ENCODE data around the gene DLG2. TPM values are rescaled to one million over a fixed set of nuclear protein-coding genes. Genes with fewer than 3 reads are reported as not detected.

DLG2 gene
- polyA plus RNA-seq, 4 donors = 12.8 to 14.2 (median 13.7) TPM

DNA sequence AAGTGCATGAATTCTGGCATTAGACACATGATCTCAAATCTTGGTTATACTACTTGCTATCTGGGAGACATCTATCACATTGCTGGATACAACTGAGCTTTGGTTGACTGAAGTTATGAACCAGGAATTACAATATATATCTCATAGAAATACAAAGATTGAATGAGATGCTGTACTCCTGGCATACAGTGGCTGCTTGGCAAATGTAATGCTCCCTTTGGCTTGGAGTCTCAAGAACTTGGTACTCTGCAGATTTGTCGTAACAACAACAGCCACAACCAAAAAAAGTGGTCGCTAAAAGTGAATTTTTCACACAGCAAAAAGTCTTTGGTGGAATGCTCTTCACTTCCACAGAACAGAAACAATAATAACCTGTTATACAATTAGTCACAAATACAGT, 1082.6 kb downstream of the DLG2 start:
- no peak for DNase-seq (ENCODE audit: low read depth in 4 of 4, low spot score in 3 of 4)

GRCh38 chr11:84543367-84544159, 1083.6 kb downstream of the DLG2 start:
- DNase-seq (ENCODE audit: low read depth in 4 of 4, low spot score in 3 of 4) = no peak

- no peak for DNase-seq (ENCODE audit: low read depth in 4 of 4, low spot score in 3 of 4)
These were observed 1085.3 kb downstream of the DLG2 start for GRCh38 chr11:84541731-84542340.

- DNase-seq (ENCODE audit: low read depth in 4 of 4, low spot score in 3 of 4) = no peak
These were observed 1090.7 kb downstream of the DLG2 start for GRCh38 chr11:84536456-84536855.

DNA sequence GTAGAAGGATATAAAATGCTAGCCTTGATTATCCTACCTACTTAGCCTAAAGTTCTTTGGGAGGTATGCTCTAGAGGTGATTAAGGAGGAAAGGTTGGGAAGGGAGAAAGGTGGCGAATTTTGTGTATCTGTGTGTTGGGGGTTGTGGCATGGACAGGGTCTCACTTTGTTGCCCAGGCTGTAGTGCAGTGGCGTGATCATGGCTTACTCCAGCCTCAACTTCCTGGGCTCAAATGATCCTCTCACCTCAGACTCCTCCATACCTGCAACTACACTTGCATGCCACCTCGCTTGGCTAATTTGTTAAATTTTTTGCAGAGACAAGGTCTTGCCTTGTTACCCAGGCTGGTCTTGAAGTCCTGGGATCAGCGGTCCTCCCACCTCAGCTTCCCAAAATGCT, 1094.8 kb downstream of the DLG2 start:
- no peak for DNase-seq (ENCODE audit: low read depth in 4 of 4, low spot score in 3 of 4)

DNA sequence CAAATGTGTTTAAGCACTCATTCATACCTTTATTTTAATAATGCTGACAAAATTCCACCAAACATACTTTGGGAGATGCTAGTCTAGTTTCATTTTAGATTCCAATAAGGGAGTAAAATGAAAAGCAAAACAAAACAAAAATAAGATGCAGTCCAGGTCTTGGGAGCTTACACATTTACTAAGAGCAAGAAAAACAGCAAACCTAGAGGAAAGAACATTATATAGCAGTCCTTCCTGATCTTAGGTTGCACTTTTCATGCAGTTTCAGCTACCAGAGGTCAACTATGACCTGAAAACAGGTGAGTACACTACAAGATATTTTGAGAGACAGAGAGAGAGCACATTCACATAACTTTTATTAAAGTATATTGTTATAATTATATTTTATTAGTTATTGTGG, 1100.9 kb downstream of the DLG2 start:
- no peak for DNase-seq (ENCODE audit: low read depth in 4 of 4, low spot score in 3 of 4)

DNA sequence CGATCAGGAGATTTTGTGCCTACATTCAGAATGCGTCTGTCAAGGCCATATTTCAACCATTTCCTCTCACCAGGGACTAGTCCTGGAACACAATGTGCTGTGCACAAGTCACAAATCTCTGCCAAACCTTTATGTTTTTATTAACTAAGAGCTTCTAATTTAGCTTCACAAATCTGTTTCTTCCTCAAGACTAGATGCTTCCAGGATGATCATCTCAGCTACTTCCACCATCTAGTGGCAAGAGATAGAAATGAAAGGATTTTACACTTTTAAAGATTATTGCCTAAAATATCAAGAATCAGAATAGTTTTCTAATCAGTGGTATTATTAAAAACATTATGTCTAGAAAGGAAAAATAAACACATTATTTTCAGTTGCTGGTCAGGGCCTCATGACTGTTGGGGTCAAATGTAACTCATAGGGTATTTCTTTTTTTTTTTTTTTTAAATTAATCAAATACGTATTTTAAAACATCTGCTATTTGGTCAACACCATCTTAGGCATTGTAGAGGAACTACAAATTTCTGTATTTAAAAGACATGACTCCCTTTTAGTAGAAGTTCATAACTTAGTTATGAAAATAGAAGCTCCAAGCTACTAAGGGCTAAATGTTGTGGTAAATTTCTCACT, 1102.6 kb downstream of the DLG2 start:
- peak in 1 of 4 donors; percentile 2 for DNase-seq (ENCODE audit: low read depth in 4 of 4, low spot score in 3 of 4)

GRCh38 chr11:84522331-84522730, 1104.8 kb downstream of the DLG2 start:
- DNase-seq (ENCODE audit: low read depth in 4 of 4, low spot score in 3 of 4) = no peak

DNA sequence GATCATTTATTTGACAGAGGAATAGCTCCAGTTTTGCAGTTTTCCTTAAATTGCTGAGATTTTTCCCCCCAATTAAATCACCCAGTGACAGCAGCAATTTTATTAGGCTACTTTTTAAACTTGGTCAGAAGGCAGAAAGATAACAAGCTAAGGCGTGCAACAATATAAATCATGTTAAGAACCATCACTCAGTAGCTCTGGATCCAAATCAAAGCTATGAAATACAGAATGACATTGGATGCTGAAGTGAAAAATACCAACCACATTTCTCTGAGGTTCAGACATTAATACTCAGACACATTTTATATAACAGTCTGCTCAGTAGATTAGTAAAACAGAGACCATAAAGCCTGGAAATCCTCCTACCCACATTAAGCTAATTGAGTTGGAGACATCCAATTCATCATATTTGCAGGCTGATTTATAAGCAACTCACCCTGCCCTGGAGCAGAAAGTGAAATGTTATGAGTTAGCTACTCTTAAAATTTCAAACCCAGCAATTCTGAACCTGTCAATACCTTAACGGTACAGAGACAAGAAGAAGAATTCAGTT, 1108.4 kb downstream of the DLG2 start:
- no peak for DNase-seq (ENCODE audit: low read depth in 4 of 4, low spot score in 3 of 4)

GRCh38 chr11:84514436-84514835, 1112.7 kb downstream of the DLG2 start:
- DNase-seq (ENCODE audit: low read depth in 4 of 4, low spot score in 3 of 4) = no peak

DNA sequence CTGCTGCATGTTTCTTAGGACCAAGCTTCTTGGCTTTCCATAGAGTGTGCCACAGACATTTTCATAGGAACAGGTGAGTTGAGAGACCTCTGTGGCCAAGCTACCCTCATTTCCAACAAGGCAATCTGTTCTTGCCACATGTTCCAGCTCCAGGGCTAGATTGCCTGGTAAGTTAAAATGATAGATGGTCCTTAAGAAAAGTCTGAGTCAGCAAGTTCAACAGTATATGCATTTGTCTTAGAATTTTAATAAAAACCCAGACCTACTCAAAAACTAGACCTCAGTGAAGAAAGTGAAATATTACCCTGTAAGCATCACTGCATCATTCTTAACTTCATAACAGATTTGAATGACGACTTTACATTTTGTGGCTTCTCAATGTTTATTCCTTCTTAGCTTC, 1123.6 kb downstream of the DLG2 start:
- DNase-seq (ENCODE audit: low read depth in 4 of 4, low spot score in 3 of 4) = no peak

DNA sequence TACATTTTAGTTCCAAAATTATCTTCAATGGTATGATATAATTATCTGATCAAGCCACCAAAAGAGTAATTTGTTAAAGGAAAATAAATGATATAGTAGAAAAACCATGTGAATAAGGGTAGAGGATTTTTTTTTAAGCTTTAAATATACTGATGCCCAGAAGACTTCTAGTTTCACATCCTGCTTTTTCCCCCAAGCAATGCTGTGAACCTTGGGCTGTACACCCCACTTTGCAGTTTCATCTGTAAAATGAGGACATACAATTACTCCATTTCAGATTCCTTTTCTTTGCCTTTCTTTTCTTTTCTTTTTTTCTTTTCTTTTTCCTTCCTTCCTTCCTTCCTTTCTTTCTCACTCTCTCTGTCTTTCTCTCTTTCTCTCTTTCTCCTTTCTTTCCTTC, 1125.4 kb downstream of the DLG2 start:
- DNase-seq (ENCODE audit: low read depth in 4 of 4, low spot score in 3 of 4) = no peak

DNA sequence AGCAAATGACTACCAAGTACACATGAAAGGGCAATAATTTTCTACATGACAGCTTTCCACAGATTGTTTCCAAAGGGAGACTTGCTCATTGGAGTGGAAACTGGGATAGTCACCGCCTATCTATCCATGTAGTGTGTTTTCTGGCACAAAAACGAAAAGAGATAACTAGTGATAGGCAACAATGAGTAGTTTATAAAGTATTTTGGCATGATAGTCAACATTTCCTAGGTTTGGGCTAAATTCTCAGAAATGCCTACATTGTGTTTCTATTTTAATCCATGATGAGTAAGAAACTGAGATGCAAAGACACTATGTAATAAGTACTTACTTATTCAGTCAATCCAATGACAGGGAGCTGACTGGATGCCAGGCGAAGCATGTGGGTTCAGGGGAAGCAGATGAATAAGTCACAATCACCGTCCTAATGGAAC, 1129.1 kb downstream of the DLG2 start:
- DNase-seq (ENCODE audit: low read depth in 4 of 4, low spot score in 3 of 4) = no peak

GRCh38 chr11:84497181-84497580, 1130.0 kb downstream of the DLG2 start:
- DNase-seq (ENCODE audit: low read depth in 4 of 4, low spot score in 3 of 4) = no peak

- no peak for DNase-seq (ENCODE audit: low read depth in 4 of 4, low spot score in 3 of 4)
These were observed 1131.0 kb downstream of the DLG2 start for GRCh38 chr11:84496122-84496521.

GRCh38 chr11:84480131-84480530, 1147.0 kb downstream of the DLG2 start:
- DNase-seq (ENCODE audit: low read depth in 4 of 4, low spot score in 3 of 4) = no peak

DNA sequence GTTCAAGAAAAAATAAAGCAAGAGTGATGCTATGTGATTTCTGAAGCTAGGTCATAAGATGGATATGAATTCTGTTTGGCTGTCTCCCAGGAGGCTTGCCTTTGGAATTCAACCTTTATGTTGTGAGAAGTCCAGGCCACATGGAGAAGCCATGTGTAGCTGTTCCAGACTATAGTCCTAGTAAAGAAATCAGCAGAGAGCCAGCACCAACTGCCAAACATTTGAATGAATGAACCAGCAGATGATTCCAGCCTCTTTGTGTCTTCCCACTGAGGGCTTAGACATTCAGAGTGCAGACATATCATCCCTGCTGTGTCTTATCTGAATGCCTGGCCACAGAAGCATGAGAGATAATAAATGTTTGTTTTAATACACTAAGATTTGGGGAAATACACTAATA, 1150.6 kb downstream of the DLG2 start:
- DNase-seq (ENCODE audit: low read depth in 4 of 4, low spot score in 3 of 4) = no peak

DNA sequence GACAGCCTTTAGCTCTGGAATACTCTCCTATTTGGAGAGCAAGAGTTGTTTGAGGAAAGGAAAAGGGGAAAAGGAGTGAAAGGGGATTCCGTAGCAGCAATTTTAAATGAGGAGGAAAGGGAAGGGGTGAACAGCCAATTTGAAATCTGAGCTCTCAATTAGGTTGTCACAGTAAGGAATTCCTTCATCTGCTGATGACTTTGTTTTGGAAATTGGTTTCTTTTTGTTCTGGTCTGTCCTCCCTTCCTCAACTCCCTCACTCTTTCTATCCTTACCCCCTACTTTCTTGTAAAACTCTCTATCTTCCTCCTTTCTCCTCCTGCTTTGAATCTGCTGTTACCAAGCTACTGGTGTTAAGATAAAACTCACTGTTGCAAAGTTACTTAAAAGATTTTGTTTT, 1155.6 kb downstream of the DLG2 start:
- DNase-seq (ENCODE audit: low read depth in 4 of 4, low spot score in 3 of 4) = no peak

DNA sequence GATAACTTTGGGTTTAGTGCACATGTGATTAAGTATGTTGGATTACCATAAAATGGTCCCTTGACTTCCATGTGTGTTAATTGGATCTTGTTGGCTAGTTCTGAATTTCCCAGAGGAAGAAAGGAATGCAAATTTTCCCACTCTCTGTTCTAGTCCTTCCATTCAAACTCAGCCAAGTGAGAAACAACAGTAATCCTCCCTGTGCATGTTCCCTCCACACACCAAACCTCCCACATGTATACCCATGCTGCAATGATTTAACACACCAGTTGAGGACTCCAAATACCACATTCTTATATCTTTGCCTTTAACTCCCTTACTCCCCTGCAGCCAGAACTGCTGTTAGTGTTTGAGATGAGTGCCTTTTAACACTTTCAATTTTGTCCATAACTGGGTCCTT, 1158.9 kb downstream of the DLG2 start:
- DNase-seq (ENCODE audit: low read depth in 4 of 4, low spot score in 3 of 4) = peak in 1 of 4 donors; percentile 10

DNA sequence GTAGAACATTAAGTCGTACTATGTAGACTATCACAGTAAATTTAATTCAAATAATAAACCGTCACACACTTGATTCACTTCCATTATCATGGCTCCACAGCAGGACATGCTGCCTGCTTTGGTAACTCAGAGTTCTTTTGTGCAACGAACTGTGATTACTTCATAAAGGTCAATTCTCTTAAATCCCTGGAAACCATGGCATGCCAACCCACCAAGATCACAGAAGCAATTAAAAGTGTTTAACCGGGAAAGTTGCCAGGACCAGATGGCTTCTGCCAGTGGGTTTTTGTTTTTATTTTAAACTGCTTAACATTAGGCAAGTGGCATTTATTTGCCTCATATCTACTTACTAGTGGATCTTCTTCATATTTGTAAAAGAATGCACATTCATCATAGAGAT, 1162.1 kb downstream of the DLG2 start:
- no peak for DNase-seq (ENCODE audit: low read depth in 4 of 4, low spot score in 3 of 4)

GRCh38 chr11:84455691-84456090, 1171.5 kb downstream of the DLG2 start:
- DNase-seq (ENCODE audit: low read depth in 4 of 4, low spot score in 3 of 4) = no peak

DNA sequence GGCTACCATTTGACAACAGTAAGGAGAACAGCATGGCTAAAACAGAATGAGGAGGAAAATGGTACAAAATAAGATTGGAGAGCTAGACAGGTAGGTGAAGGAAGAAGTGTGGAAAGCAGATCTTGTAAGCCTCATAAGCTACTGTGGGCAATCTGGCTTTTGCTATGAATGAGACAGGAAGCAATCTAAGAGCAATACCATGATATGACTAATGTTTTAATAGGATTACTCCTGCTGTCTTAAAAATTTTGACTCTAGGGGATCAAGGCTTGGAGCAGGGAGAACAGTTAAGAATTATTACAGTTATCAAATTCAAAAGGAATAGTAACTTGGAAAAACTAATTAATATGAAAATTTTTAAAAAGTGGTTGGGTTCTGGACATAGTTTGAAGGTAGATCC, 1174.9 kb downstream of the DLG2 start:
- DNase-seq (ENCODE audit: low read depth in 4 of 4, low spot score in 3 of 4) = no peak

Data from right renal pelvis (tissue), 4 donors.